ENCODE measurements around the gene SNX5. TPM values are rescaled to one million over a fixed set of nuclear protein-coding genes. Genes with fewer than 3 reads are reported as not detected.

The SNX5 gene
- total and polyA plus RNA-seq, 9 of the 15 experiments (the other 6 are each of a cell fraction or from before 2014, with no cell fraction given) = 53.5 to 276 (median 160) TPM

DNA sequence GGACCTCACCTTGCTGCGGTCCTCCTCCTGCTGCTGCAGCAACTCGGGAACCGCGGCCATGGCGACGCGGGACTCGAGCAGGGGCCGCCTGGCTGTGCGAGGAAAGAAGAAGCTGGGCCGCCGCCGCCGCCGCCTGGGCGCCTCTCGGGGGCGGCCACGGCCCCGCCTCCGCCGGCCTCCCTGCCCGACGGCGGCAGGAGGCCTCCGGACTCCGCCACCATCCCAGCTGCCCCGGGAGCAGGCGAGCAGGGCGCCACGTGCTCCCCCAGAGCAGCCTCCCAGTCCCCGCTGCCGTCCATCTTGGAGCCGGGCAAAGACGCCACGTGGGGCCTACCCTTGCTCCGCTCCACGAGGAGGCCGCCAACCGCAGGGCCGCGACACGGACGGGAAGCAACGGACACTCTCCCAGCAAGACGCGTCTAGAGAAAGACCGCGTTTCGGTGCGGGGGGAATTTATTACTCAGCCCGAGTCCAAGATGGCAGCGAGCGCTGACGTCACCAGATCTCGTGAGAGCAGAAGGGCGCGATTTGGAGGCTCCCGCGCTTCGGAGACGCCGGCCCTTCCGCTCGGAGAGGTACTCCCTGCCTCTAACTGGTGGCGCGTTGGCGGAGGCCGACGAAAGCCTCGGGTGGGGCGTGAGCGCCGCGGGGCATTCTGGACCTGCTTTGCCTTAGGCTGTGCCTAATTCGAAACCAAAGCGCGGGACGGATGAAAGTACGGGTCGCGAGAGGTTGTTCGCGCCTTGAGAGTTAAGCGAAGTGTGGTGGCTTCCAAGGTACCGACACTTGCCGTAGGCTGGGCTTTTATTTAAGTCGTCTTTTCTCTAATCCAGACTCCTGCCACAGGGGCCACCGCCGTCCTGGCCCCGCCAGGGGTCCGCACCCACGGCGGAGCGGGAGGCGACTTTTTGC lies at the start of gene SNX5, which contains the start of gene MGME1 (continued):
- TF ChIP-seq, protein P1, sequence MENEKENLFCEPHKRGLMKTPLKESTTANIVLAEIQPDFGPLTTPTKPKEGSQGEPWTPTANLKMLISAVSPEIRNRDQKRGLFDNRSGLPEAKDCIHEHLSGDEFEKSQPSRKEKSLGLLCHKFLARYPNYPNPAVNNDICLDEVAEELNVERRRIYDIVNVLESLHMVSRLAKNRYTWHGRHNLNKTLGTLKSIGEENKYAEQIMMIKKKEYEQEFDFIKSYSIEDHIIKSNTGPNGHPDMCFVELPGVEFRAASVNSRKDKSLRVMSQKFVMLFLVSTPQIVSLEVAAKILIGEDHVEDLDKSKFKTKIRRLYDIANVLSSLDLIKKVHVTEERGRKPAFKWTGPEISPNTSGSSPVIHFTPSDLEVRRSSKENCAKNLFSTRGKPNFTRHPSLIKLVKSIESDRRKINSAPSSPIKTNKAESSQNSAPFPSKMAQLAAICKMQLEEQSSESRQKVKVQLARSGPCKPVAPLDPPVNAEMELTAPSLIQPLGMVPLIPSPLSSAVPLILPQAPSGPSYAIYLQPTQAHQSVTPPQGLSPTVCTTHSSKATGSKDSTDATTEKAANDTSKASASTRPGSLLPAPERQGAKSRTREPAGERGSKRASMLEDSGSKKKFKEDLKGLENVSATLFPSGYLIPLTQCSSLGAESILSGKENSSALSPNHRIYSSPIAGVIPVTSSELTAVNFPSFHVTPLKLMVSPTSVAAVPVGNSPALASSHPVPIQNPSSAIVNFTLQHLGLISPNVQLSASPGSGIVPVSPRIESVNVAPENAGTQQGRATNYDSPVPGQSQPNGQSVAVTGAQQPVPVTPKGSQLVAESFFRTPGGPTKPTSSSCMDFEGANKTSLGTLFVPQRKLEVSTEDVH (IDR thresholded peaks at IDR 0.05; ENCODE audit: low read depth, partially characterized antibody) = peak; percentile 92
- TF ChIP-seq CLOCK (CRISPR knock-in tag; IDR thresholded peaks at IDR 0.05; ENCODE audit: borderline replicate concordance) (no peak), ZNF239 (CRISPR knock-in tag; IDR thresholded peaks at IDR 0.05) (no peak), ATF2 (CRISPR knock-in tag; IDR thresholded peaks at IDR 0.05) (peak; percentile 62; the same call in 1 of the 2 replicates), MLLT1 (IDR thresholded peaks at IDR 0.05) (peak in 1 of 2 experiments; percentile 80; a peak in 2 of 4 replicates), ETV6 (IDR thresholded peaks at IDR 0.05; ENCODE audit: borderline replicate concordance in 1 of 2, low read depth in 2 of 2, low read length in 1 of 2) (peak in 1 of 2 experiments; percentile 20; a peak in 1 of 4 replicates), ETV6 (CRISPR knock-in tag; IDR thresholded peaks at IDR 0.05; ENCODE audit: borderline replicate concordance) (no peak)
- TF ChIP-seq, protein P2, sequence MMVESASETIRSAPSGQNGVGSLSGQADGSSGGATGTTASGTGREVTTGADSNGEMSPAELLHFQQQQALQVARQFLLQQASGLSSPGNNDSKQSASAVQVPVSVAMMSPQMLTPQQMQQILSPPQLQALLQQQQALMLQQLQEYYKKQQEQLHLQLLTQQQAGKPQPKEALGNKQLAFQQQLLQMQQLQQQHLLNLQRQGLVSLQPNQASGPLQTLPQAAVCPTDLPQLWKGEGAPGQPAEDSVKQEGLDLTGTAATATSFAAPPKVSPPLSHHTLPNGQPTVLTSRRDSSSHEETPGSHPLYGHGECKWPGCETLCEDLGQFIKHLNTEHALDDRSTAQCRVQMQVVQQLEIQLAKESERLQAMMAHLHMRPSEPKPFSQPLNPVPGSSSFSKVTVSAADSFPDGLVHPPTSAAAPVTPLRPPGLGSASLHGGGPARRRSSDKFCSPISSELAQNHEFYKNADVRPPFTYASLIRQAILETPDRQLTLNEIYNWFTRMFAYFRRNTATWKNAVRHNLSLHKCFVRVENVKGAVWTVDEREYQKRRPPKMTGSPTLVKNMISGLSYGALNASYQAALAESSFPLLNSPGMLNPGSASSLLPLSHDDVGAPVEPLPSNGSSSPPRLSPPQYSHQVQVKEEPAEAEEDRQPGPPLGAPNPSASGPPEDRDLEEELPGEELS (CRISPR knock-in tag; IDR thresholded peaks at IDR 0.05; ENCODE audit: borderline replicate concordance) = peak; percentile 10; the same call in 1 of the 2 replicates
- TF ChIP-seq, protein P3, sequence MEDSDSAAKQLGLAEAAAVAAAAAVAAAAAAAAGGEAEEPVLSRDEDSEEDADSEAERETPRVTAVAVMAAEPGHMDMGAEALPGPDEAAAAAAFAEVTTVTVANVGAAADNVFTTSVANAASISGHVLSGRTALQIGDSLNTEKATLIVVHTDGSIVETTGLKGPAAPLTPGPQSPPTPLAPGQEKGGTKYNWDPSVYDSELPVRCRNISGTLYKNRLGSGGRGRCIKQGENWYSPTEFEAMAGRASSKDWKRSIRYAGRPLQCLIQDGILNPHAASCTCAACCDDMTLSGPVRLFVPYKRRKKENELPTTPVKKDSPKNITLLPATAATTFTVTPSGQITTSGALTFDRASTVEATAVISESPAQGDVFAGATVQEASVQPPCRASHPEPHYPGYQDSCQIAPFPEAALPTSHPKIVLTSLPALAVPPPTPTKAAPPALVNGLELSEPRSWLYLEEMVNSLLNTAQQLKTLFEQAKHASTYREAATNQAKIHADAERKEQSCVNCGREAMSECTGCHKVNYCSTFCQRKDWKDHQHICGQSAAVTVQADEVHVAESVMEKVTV (CRISPR knock-in tag; IDR thresholded peaks at IDR 0.05) = no peak

All from K562 (cell line).